Activated T-cell treated with anti-CD3 and anti-CD28 coated beads for 4 hours (primary cell): ENCODE data around the gene ENKUR.

Source experiments
- DNase-seq: peaks from one replicate; pipeline ENCODE4 v3.0.0-alpha.2; 2020

The ENKUR gene, protein sequence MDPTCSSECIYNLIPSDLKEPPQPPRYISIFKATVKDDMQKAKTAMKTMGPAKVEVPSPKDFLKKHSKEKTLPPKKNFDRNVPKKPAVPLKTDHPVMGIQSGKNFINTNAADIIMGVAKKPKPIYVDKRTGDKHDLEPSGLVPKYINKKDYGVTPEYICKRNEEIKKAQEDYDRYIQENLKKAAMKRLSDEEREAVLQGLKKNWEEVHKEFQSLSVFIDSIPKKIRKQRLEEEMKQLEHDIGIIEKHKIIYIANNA

DNA sequence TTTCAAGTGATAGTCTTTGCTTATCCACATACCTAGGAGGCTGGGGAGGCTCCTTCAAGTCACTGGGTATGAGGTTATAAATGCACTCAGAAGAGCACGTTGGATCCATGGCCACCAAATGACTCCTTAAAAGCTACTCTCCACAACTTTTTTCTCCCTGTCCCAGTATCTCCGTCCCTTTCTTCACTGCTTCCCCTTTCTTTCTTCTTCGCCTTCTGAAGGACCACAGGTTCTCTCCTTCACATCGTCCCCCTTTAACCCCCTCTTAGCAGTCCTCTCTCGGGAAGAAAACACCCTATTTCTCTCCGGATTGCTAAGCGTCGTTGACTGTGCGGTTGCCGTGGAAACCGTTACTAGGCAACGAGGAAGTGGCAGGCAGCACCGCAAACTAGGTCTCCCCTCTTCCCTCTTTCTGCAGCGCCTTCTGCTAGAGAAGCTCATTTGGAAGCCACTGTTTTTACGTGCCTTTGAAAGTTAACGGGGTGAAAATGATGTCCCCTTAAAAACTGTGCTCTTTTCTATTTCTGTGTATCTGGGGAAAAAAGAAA is at the start of gene ENKUR:
Gene ENKUR, minus strand, starts transcription at position 331 of the 548 bp plus-strand sequence. Its CDS starts 222 bp downstream, at position 109.
- DNase-seq: peak; percentile 94

DNA sequence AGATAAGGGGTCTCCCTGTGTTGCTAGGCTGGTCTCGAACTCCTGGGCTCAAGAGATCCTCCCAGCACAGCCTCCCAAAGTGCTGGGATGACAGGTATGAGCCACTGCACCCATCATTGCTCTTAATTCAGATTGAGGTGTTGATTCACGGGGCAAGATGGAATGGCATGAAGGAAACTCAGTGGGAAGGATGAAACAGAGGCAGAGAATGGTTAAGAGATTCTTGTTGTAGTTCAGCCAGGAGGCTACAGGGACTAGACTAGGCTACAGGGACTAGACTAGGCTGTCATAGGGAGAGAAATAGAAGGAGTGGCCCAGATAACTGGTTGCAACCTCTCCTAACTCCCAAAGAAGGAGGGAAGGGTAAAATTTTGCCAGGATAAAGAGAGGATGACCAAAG is 48.4 kb upstream of the ENKUR start:
- no peak for DNase-seq

DNA sequence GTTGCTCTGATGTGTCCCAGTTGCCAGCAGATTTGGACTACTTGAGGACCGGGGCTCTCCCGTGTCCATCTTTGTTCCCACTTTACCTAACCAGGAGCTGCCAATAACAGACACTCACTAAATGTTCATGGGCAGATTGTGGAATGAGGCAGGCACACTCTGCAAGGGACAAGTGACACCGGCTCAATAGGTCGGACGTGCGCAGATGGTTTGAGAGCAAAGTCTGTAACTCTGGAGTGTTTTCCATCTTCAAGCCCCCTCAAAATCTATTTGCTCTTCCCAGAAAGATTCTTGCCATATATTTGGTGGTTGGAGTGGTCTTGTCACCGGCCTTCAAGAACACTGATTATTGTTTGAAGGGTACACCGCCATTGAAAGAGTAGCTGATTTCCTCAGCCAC is 47.7 kb upstream of the ENKUR start:
- no peak for DNase-seq

DNA sequence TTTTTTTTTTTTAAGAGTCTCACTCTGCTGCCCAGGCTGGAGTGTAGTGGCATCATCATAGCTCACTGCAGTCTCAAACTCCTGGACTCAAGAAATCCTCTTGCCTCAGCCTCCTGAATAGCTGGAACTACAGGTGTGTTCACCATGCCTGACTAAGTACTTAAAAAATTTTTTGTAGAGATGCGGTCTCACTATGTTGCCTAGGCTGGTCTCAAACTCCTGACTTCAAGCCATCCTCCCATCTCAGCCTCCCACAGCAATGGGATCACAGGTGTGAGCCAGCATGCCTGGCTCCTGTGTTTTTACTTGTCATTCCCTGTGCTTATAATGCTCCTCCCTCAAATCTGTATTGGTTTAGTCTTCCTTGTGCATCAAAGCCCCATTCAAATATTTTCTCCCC is 47.2 kb upstream of the ENKUR start:
- DNase-seq: no peak

DNA sequence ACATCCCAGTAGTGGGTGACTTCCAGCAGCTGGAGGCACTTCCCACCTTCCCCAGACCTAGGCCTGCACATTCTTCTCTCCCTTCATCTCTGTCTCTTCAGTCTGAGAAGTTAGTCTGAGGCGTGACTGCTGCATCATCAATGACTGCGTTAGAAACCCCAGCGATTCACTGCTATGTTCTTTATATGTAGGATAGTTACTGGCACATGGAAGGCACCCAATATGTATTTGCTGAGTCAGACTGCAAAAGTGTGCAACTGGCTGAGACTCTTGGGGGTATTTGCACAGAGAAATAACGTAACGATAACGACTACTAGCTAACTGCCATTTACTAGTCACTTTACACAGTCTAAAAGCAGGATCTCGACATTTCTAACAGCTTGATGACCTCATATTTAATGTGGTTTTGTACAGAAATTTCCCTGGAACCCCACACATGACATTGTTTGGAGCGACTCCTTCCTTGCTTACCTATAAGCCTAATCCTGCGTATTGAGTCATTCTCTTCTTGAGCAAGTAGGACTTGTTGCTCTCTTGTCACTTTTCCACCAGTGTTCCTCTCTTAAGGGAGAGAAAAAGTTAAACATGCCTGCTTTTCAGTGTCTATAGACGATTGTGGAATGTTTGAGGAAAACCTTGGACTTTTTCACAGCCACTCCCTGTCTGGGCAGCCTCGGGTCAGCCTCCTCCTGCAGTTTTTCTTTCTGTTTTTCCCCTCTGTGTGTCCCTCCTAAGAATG is 45.9 kb upstream of the ENKUR start:
- DNase-seq: no peak

DNA sequence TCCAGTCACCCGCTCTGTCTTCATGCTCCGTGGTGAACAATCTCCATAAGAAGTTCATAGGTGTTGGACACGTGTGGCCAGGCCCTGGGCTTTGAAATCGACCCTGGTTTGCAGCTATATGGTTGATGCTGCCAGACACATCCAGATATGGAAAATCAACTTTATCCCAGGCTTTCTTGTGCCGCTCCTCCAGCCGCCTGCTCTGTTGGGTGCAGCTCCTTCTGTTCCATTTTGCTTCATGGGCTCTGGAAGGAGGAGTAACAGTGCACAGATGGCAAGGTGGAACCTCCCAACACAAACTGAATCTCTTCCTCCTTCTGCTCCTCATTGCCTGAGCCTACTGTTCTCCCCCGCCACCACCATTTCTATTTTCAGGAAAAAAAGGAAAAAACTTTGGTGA is 45.2 kb upstream of the ENKUR start:
- DNase-seq: no peak

DNA sequence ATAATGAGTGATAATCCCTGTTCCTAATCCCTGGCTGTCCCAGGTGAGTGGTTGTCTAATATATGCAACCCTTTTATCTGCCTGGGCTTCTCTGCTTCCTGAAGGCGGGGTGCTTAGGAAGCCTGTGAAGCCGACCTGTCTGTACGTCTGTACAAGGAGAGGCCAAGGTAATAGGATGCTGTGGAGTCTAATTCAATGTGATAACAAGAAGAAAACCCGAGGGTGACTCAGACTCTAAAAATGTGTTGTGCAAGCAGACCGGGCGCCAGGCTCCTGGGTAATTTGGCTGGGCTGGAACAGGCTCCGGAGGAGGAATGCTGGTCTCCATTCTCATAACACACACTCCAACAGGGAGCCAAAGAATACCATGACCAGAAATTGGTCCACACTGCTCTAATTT is 44.0 kb upstream of the ENKUR start:
- no peak for DNase-seq

DNA sequence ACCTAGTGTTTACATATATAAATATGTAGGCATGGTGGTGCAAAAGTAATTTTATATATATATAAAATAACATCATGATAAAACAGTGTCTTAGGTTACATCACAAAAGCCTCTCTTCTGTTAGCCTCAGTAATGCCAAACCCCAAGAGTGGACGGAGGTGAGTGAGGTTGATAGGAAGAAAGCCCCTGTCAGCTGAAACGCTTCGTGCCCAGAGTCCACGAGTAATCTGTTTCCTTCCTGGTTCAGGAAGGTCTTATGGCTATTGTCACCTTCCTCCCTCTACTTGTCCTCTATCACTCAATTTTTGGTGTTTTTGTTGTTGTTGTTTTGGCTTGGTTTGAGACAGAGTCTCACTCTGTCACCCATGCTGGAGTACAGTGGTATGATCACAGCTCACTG is 41.9 kb upstream of the ENKUR start:
- DNase-seq: no peak

DNA sequence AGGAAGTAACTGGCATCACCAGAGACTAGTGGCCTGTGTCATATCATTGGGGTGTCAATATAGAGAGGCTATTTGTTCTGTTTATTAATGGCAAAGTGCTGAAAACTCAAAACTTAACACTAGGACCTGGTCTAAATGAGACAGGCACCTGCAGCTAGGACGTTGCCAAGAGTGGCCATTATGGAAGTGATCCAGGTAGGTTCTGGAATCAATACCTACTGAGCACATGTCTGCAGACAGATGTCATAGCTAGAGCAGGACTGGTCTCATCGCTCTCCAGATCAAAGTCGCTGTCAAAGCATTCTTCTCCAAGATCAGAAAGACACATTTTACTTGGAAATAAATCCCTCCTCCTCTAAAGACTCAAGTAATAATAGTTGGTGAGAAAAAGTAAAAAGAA is 40.8 kb upstream of the ENKUR start:
- no peak for DNase-seq

DNA sequence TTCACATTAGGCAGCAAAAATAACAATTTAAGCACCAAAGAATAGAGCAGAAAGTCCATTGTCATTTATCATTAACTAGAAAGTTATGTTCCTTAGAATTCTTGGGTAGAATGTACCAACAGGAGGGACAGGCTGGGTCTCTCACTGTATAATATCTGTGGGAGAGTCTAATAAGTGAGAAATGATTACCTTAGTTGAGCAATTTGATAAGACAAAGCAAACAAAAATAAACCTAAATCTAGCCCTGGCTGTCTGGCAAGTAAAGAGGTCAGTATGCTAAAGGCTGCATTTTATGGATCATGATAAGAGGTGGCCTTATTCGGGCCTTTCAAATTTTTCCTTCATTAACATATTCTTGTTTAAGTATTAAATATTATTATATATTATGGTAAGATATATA is 36.1 kb upstream of the ENKUR start:
- no peak for DNase-seq

DNA sequence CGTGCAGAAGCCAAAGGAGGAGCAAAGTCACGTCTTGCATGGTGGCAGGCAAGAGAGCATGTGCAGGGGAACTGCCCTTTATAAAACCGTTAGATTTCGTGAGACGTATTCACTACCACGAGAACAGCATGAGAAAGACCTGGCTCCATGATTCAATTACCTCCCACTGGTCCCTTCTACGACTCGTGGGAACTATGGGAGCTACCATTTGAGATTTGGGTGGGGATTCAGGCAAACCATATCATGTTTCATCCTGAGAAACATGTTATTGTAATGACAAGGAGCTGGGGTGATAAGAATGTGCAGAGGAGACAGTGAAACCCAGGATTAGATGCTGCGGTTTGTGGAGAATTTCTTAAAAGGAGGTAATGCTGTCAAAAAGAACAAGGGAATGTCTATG is 34.4 kb upstream of the ENKUR start:
- DNase-seq: no peak

DNA sequence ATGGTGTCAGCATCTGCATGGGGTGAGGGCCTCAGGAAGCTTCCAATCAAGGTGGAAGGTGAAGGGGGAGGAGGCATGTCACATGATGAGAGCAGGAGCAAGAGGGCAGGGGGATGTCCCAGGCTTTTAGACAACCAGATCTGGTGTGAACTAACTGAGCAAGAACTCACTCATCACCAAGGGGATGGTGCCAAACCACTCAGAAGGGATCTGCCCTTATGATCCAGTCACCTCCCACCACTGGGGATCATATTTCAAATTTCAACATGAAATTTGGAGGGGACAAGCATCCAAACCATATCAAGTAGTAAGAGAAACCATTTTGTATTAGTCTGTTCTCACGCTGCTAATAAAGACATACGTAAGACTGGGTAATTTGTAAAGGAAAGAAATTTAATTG is 34.0 kb upstream of the ENKUR start:
- DNase-seq: no peak

DNA sequence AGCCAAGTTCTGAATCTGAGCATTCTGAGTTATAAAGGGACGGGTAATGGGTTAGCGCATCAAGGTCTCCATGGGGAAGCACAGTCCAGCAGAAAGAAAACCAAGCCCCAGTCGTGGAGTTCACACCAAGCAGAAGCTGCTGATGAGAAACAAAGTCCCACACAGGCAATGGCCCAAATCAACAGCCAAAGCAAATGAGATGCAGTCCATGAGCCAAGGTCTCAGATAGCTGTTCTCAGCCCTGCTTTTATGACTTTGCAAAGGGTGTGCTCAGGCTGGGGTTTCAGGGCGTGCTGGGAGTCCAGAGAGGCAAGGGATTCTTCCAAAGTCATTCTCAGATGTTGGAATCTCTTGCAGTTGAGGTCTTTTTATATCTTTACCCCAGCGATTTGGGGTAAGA is 32.5 kb upstream of the ENKUR start:
- DNase-seq: no peak

DNA sequence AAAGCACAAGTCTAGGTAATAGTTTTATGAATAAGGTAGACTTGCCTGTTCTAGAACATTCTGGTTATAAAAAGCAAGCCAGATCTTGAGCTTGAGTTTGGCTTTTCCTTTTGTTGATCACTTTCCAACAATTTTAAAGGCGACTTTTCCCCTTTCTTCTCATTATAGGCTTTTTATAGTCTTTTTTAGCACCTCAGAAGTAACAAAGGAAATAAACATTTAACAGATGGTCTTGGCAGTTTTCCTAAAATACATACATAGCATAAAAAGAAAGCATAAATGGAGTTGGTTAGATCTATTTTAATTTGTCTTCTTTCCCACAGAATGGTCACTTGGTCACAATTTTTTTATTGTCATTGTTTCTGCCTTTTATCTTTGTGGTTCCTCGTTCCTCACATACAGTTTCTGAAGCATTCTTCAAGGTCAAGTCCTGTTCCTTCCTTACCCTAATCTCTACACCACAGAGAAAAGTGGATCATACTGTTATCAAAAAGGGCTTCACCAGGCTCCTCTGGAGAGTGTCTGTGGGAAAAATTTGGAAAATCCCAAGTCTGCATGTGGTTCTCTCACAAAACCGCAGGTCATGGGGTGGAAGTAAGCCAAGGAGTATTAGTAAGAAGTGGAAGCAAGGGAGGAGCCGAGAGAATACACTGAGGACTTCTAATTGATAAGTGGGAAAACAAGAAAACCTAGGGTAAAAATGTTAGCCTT is 31.8 kb upstream of the ENKUR start:
- DNase-seq: no peak

DNA sequence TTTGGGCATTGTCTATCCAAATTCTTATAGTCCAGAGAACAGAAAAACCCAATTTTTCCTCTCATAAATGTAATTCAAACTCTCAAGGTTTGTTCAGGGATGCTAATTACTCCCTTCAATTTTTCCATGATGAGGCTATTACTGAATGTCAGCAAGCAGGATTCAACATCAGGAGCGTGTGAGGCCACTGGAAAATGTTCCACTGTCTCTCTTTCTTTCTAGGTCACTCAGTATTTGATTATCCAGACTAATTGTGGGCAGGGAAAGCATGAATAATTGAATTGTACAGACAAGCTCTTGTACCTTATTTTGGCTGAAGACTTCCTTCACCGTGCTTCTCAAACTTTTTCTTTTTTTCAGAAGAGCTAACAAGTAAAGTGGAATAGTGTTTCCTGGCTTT is 31.1 kb upstream of the ENKUR start:
- DNase-seq: no peak

DNA sequence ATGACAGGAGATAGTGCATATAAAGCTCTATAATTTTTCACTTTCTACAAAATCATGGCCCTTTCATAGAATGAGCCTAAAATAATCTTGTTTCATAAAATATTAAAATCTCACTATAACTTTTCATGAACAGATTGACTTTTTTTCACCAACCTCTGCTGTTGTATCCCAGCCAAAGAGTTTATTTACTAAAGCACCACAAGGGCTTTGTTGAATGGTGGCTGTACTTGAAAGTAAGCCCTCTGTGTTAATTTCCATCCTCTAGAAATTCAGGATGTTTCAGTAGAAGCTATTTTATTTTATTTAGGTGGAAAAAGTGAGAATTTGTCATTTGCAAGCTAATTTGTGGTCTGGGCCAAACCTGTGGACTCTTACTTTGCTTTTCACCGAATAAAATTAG is 30.7 kb upstream of the ENKUR start:
- no peak for DNase-seq

DNA sequence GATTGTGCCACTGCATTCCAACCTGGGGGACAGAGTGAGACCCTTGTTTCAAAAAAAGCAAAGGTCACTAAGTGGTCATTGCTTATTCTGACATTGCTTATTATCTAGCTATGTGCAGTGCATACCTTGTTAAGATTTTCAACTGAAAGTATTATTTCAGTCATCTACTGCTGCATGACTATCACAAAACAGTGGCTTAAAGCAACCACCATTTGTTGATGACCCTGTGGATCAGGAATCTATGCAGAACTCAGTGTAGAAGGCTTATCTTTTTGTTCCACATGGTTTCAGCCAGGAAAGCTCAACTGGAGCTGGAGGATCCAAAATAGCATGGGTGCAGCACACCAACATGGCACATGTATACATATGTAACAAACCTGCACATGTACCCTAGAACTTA is 23.6 kb upstream of the ENKUR start:
- DNase-seq: no peak

DNA sequence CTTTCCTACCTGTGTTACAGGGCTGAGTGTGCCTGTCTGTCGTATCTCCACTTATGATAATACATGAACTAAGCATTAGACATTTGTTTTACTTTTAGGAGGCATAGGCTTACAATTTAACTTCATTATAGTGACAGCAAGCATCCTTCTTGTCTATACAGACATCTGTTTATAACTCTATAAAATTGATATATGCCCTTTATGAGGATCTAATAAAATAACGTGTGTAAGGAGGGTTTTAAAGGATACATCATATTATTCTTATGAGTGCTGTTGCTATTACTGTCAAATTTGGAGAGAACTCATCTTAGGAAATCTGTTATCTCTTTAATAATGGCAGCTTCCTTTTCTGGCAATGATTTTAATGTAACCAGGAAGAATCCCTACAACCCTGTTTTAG is 22.4 kb upstream of the ENKUR start:
- DNase-seq: no peak

DNA sequence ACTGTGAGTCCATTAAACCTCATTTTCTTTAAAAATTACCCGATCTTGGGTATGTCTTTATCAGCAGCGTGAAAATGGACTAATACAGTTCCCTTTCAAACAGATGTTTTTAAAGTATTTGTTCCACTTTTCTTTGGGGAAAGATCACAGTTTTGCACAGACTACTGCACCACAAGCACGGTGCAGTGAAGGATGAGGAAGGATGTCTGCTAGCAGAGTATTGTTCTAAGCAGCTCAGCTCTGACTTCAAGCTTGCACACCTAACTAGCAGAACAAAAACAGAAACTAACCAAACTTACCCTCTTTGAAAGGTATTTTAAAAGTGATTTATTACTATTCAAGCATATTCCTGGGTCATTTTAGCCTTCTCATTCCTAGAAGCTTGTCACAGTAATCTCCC is 20.4 kb upstream of the ENKUR start:
- DNase-seq: no peak

DNA sequence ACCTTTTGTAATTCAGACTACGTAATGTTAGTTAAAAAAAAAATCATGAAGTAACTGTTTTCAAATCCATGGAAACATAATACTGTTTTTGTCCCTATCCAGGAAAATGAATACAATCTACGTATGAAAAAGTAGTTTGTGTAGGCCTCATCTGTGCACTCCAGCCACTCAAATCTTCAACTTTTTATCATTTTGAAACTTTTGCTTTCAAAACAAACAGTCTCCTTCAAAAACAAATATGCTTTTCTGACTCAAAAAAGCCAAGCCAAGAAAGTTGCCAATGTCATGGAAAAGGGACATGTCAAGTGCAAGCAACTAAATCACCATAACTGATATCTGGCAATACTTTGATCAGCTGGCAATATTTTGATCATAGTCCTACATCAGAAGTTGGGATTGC is 13.6 kb upstream of the ENKUR start:
- DNase-seq: no peak

DNA sequence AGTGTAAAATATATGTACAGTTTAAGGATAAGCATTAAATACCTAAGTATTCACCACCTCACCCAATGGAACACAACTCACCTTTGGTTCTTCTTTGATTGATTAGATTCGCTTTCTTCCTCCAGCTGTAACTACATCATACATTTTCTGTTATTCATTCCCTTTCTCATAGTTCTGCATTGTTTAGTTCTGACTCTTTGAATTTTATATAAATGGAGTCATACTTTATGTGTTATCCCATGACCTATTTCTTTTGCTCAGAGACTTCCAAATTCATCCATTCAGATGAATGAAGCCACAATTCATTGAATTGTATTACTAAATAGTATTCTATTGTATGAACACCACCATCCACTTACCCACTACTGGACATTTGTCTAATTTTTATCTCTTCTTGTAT is 12.8 kb upstream of the ENKUR start:
- no peak for DNase-seq

DNA sequence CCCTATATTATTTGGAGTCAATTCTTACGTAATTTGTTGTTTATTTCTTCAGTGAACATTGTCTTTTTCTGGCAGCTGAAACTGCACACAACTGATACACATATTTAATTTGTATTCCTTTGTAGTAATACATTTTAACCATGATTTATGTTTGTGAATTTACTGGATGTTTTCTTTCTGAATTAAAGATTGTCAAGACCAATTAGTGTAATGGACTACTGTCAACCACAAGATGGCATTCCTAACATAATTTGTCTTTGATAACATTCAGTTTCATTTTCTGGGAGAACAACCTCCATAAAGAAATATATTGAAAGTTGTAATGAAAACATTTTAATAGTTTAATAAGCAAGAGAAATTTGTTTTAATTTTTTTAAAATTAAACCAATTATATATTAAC is 10.5 kb upstream of the ENKUR start:
- no peak for DNase-seq

DNA sequence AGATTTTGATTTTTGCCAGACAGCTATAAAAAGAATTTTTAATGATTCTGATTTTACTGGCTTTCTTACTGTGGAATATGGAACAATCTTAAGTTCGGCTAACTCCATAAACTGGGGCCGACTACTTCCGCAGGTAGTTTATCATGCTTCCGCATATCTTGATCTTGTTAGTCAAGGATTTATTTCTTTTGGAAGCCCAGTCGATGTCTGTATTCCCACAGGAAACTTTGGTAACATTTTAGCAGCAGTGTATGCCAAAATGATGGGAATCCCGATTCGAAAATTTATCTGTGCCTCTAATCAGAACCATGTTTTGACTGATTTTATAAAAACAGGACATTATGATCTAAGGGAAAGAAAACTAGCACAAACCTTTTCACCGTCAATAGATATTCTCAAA is 8.6 kb upstream of the ENKUR start:
- DNase-seq: no peak

DNA sequence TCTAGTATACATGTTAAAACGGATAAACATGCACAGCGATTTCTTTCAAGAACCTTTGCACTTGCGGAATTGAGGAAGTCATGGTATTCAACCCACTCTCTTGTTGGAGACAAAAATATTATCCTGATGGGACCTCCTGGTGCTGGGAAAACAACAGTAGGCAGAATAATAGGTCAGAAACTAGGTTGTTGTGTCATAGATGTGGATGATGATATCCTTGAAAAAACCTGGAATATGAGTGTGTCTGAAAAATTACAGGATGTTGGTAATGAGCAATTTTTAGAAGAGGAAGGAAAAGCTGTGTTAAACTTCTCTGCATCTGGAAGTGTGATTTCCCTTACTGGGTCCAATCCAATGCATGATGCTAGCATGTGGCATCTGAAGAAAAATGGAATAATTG is 7.3 kb upstream of the ENKUR start:
- DNase-seq: no peak
